Gastroesophageal sphincter (tissue), 3 donors: ENCODE results near the gene SLC17A3.

Source experiments
- POLR2A ChIP-seq, 2 donors: fragments of 450-650 bp; IDR thresholded peaks; one replicate each; pipeline ENCODE4 v1.6.1; 2017; ENCODE audit warnings: antibody characterized with exemption in 2 of 2, mild to moderate bottlenecking in 2 of 2, moderate library complexity in 1 of 2
- POLR2AphosphoS5 ChIP-seq: sonication (generic); formaldehyde crosslinking; IDR thresholded peaks from one replicate; pipeline ENCODE4 v1.6.1; 2017; ENCODE audit warnings: antibody characterized with exemption
- TF ChIP-seq, protein P1 (sequence below), 4 experiments: fragments of 200-600 bp in 2 of 4; fragments of 450-650 bp in 2 of 4; sonication (generic) in 1 of 4; IDR thresholded peaks; one replicate each; pipeline ENCODE4 v1.5.1; 2017 to 2019; ENCODE audit warnings: antibody characterized with exemption in 4 of 4, mild to moderate bottlenecking in 2 of 4, moderate library complexity in 2 of 4

DNA sequence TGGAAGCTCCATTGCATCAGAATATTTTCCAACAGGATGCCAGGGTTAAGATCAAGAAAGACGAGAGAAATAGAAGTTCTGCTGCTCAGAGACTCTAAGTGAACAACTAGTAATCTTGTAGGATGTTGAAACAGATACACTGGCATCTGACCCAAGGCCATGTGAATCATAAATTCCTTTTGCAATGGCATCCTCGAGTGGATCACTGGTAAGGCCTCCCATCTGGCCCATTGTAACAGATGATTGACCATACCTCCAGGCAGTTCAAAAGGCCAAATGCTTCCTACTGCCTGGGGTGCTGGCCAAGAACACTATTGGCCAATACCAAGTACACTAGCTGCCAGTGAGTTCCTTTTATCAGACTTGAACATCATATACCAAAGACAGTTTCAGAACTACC lies 9.9 kb upstream of the SLC17A3 start:
- TF ChIP-seq, protein P1, sequence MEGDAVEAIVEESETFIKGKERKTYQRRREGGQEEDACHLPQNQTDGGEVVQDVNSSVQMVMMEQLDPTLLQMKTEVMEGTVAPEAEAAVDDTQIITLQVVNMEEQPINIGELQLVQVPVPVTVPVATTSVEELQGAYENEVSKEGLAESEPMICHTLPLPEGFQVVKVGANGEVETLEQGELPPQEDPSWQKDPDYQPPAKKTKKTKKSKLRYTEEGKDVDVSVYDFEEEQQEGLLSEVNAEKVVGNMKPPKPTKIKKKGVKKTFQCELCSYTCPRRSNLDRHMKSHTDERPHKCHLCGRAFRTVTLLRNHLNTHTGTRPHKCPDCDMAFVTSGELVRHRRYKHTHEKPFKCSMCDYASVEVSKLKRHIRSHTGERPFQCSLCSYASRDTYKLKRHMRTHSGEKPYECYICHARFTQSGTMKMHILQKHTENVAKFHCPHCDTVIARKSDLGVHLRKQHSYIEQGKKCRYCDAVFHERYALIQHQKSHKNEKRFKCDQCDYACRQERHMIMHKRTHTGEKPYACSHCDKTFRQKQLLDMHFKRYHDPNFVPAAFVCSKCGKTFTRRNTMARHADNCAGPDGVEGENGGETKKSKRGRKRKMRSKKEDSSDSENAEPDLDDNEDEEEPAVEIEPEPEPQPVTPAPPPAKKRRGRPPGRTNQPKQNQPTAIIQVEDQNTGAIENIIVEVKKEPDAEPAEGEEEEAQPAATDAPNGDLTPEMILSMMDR (IDR thresholded peaks at IDR 0.05), result no peak
- no peak for TF ChIP-seq POLR2A (IDR thresholded peaks at IDR 0.05)
- TF ChIP-seq POLR2AphosphoS5, result no peak
